NCI-H345 treated with DMSO at 0.1 percent for 48 hours (cell line): ENCODE results near the gene LRRC40.
"Not testable (repeated sequence)": the region's sequence is repeated elsewhere in the genome, so short reads cannot be mapped to it uniquely, and the experiment has no call there.

Experiments
- DNase-seq: peaks from one replicate; lab custom pipeline; 2025; ENCODE audit not compliant: unreplicated experiment; lab: John Stamatoyannopoulos, UW

The LRRC40 gene

GRCh38 chr1:70205434-70206118 lies at the start of gene LRRC40:
Gene LRRC40 (minus strand): TSS chr1:70205579. CDS start chr1:70205540, 39 bp downstream.
- peak; percentile 87 for DNase-seq

- no peak for DNase-seq
These were observed 43.4 kb upstream of the LRRC40 start for GRCh38 chr1:70248729-70249128.

GRCh38 chr1:70247768-70248167 lies 42.4 kb upstream of the LRRC40 start:
- no peak for DNase-seq

- no peak for DNase-seq
These were observed 41.7 kb upstream of the LRRC40 start for GRCh38 chr1:70247122-70247521.

- DNase-seq: no peak
These were observed 34.6 kb upstream of the LRRC40 start for GRCh38 chr1:70239940-70240339.

- no peak for DNase-seq
These were observed 29.4 kb upstream of the LRRC40 start for GRCh38 chr1:70234733-70235132.

GRCh38 chr1:70231475-70231874 lies 26.1 kb upstream of the LRRC40 start:
- no peak for DNase-seq

- no peak for DNase-seq
These were observed 23.3 kb upstream of the LRRC40 start for GRCh38 chr1:70228670-70229069.

- DNase-seq: no peak
These were observed 22.1 kb upstream of the LRRC40 start for GRCh38 chr1:70227439-70227838.

GRCh38 chr1:70224954-70225353 lies 19.6 kb upstream of the LRRC40 start:
- DNase-seq: no peak

- DNase-seq: no peak
These were observed 17.4 kb upstream of the LRRC40 start for GRCh38 chr1:70222716-70223235.

- peak; percentile 90 for DNase-seq
These were observed 16.1 kb upstream of the LRRC40 start, which contains the start of gene SRSF11 for GRCh38 chr1:70221238-70222121. Gene SRSF11 (plus strand): TSS chr1:70221380. CDS start chr1:70221637, 257 bp downstream.

GRCh38 chr1:70220517-70221237 lies 15.3 kb upstream of the LRRC40 start:
- no peak for DNase-seq

GRCh38 chr1:70220015-70220414 lies 14.6 kb upstream of the LRRC40 start:
- DNase-seq: no peak

- DNase-seq: no peak
These were observed 6.2 kb upstream of the LRRC40 start for GRCh38 chr1:70211541-70211940.

- DNase-seq: no peak
These were observed 5.4 kb upstream of the LRRC40 start for GRCh38 chr1:70210820-70211219.

- no peak for DNase-seq
These were observed 2.9 kb upstream of the LRRC40 start for GRCh38 chr1:70208292-70208691.

- DNase-seq: no peak
These were observed 2.1 kb upstream of the LRRC40 start for GRCh38 chr1:70207492-70207891.

GRCh38 chr1:70206833-70207232 lies 1.5 kb upstream of the LRRC40 start:
- not testable (repeated sequence) for DNase-seq

GRCh38 chr1:70205071-70205433 lies 327 bp downstream of the LRRC40 start:
- peak; percentile 62 for DNase-seq

- no peak for DNase-seq
These were observed 779 bp downstream of the LRRC40 start for GRCh38 chr1:70204600-70204999.
